Measurements from ENCODE around the gene MFNG.

The MFNG gene

GRCh38 chr22:37423283-37423682 is 62.9 kb downstream of the MFNG start:
- DNase-seq (ENCODE audit: low spot score) = no peak

GRCh38 chr22:37421468-37421877 is 64.7 kb downstream of the MFNG start:
- no peak for DNase-seq (ENCODE audit: low spot score)

- no peak for DNase-seq (ENCODE audit: low spot score)
Measured at GRCh38 chr22:37420686-37421467, 65.3 kb downstream of the MFNG start.

- DNase-seq (ENCODE audit: low spot score) = no peak
Measured at GRCh38 chr22:37419969-37420685, 66.1 kb downstream of the MFNG start.

GRCh38 chr22:37419370-37419968 is 66.7 kb downstream of the MFNG start:
- DNase-seq (ENCODE audit: low spot score) = no peak

Measured in putamen (tissue), 1 donor.